C4-2B (cell line): Measurements from ENCODE around the gene RPS2.

Source experiments
- H3K27ac ChIP-seq: fragments of 450-650 bp; 2 replicates; pipeline ENCODE4 v1.5.1; 2017
- CTCF ChIP-seq: fragments of 450-650 bp; conservative IDR thresholded peaks from 2 replicates; pipeline ENCODE4 v1.5.1; 2017; ENCODE audit warnings: mild to moderate bottlenecking
- ZFX ChIP-seq: fragments of 450-650 bp; IDR thresholded peaks from 2 replicates; pipeline ENCODE4 v1.6.1; 2017

RPS2 gene

GRCh38 chr16:1953734-1954133 is 10.9 kb downstream of the RPS2 start:
- TF ChIP-seq CTCF (no peak), ZFX (no peak)
- no peak overlapping the region for H3K27ac ChIP-seq

- TF ChIP-seq ZFX (no peak), CTCF (no peak)
Observed at GRCh38 chr16:1950559-1950958, 14.1 kb downstream of the RPS2 start.

GRCh38 chr16:1950047-1950446 is 14.6 kb downstream of the RPS2 start:
- H3K27ac ChIP-seq, result no peak overlapping the region
- TF ChIP-seq ZFX, result no peak
- no peak for TF ChIP-seq CTCF

More at GRCh38 chr16:1950559-1950958, 14.1 kb downstream of the RPS2 start:
- H3K27ac ChIP-seq, result no peak overlapping the region

GRCh38 chr16:1949507-1949906 is 15.1 kb downstream of the RPS2 start:
- no peak for TF ChIP-seq CTCF
- no peak for TF ChIP-seq ZFX
- H3K27ac ChIP-seq, result no peak overlapping the region

GRCh38 chr16:1947369-1947670 is 17.3 kb downstream of the RPS2 start:
- TF ChIP-seq ZFX, result no peak
- TF ChIP-seq CTCF, result no peak
- H3K27ac ChIP-seq, result no peak overlapping the region

- no peak for TF ChIP-seq ZFX
- no peak for TF ChIP-seq CTCF
- H3K27ac ChIP-seq, result no peak overlapping the region
Observed at GRCh38 chr16:1946495-1947368, 17.9 kb downstream of the RPS2 start.

GRCh38 chr16:1945559-1946391 is 18.9 kb downstream of the RPS2 start:
- no peak overlapping the region for H3K27ac ChIP-seq
- TF ChIP-seq ZFX (no peak), CTCF (no peak)
